ENCODE results near the gene TMBIM1. TPM values are rescaled to one million over a fixed set of nuclear protein-coding genes. Genes with fewer than 3 reads are reported as not detected.

Gene TMBIM1
- total RNA-seq, 1 experiment from 2014 or later: 91.0 TPM

GRCh38 chr2:218320704-218321336 is 28.5 kb upstream of the TMBIM1 start:
- no peaks in the 10 kb centered on the region for H4K20me1 ChIP-seq (ENCODE audit: insufficient read depth)
- H3K4me3 ChIP-seq (replicated peaks in 1 of 2; ENCODE audit: low read depth in 1 of 2, low read length in 2 of 2): no peak overlapping the region
- POLR2A ChIA-PET: no interaction called here
- H3K79me2 ChIP-seq (ENCODE audit: insufficient read depth, low read length): no peaks in the 10 kb centered on the region
- no peak overlapping the region for H3K9ac ChIP-seq (ENCODE audit: low read length)
- BruUV-seq (replicated peaks): no TSS peak
- TF ChIP-seq YY1 (IDR thresholded peaks at IDR 0.05; ENCODE audit: extremely low read depth, insufficient replicate concordance, low read depth, low read length): no peak
- TF ChIP-seq POLR2AphosphoS5 (IDR thresholded peaks at IDR 0.05; ENCODE audit: low read depth, low read length): no peak
- TF ChIP-seq REST (IDR thresholded peaks at IDR 0.05; ENCODE audit: low read depth): no peak
- no peak for TF ChIP-seq SP1 (IDR thresholded peaks at IDR 0.05; ENCODE audit: low read depth)
- TF ChIP-seq EZH2phosphoT487 (IDR thresholded peaks at IDR 0.05; ENCODE audit: borderline replicate concordance): no peak
- TF ChIP-seq ZNF274 (IDR thresholded peaks at IDR 0.05; ENCODE audit: low read depth, low read length): no peak
- TF ChIP-seq TCF7L2 (IDR thresholded peaks at IDR 0.05; ENCODE audit: borderline replicate concordance, extremely low read depth, insufficient read depth, insufficient read length): no peak
- no peak for TF ChIP-seq ZBTB33 (IDR thresholded peaks at IDR 0.05; ENCODE audit: extremely low read depth, insufficient replicate concordance, low read length)
- TF ChIP-seq ZFX (IDR thresholded peaks at IDR 0.05): no peak
- TF ChIP-seq ELF1 (IDR thresholded peaks at IDR 0.05; ENCODE audit: borderline replicate concordance, low read depth): no peak
- TF ChIP-seq POLR2A (IDR thresholded peaks at IDR 0.05; ENCODE audit: borderline replicate concordance, extremely low read depth, insufficient read depth, insufficient read length): no peak
- TF ChIP-seq CEBPB (IDR thresholded peaks at IDR 0.05; ENCODE audit: low read depth): no peak
- TF ChIP-seq RAD21 (IDR thresholded peaks at IDR 0.05; ENCODE audit: low read depth): no peak
- no peak for TF ChIP-seq EGR1 (IDR thresholded peaks at IDR 0.05; ENCODE audit: low read depth)
- TF ChIP-seq CTCF (IDR thresholded peaks at IDR 0.05 in 2 of 3, conservative IDR thresholded peaks at IDR 0.05 in 1 of 3; ENCODE audit: borderline replicate concordance in 1 of 3, insufficient read depth in 1 of 3, low read depth in 2 of 3, low read length in 2 of 3): no peak
- no peak for TF ChIP-seq SRF (IDR thresholded peaks at IDR 0.05; ENCODE audit: low read depth)
- no peaks in the 10 kb centered on the region for H3K36me3 ChIP-seq (ENCODE audit: control insufficient read depth in 1 of 2, insufficient read depth in 2 of 2, low read length in 2 of 2)
- no peaks in the 10 kb centered on the region for H3K9me3 ChIP-seq (ENCODE audit: control insufficient read depth in 1 of 2, insufficient read depth in 1 of 2, low read depth in 1 of 2, low read length in 2 of 2)
- no peak overlapping the region for H3K27ac ChIP-seq (ENCODE audit: low read depth, low read length)
- H2AFZ ChIP-seq (ENCODE audit: low read depth, low read length, poor library complexity, severe bottlenecking): no peak overlapping the region
- CTCF ChIA-PET: no interaction called here
- DNase-seq (ENCODE audit: low read depth, low spot score) (no peak), ATAC-seq (no peak)
- H3K4me1 ChIP-seq (ENCODE audit: control insufficient read depth in 1 of 2, insufficient read depth in 2 of 2, low read length in 2 of 2): peaks cover 15 to 34% of the 10 kb centered on the region in 2 experiments
- no peaks in the 10 kb centered on the region for H3K9me2 ChIP-seq (ENCODE audit: insufficient read depth)
- H3K27me3 ChIP-seq (ENCODE audit: insufficient read depth, low read length): no peaks in the 10 kb centered on the region
- RAD21 ChIA-PET (ENCODE audit: low non-redundant PET in 1 of 2, low total read pairs in 2 of 2, uncharacterized antibody in 2 of 2, unreplicated experiment in 2 of 2): no interaction called here
- no peak overlapping the region for H3K4me2 ChIP-seq (ENCODE audit: low read length)
- intact Hi-C loops (cut with micrococcal nuclease): no loop called here
